Neural progenitor cell (in vitro differentiated cells): ENCODE data around the gene TMEM217. TPM values are rescaled to one million over a fixed set of nuclear protein-coding genes. Genes with fewer than 3 reads are reported as not detected.

Experiments
- DNase-seq: peaks from one replicate; pipeline ENCODE4 v3.0.0-alpha.2; 2016; ENCODE audit warnings: low spot score
- H2AFZ ChIP-seq: fragments of 200-600 bp; sonication (generic); replicated peaks from 2 replicates; pipeline ENCODE4 v1.6.1; 2016; ENCODE audit warnings: antibody characterized with exemption
- H3F3A ChIP-seq: fragments of 200-600 bp; sonication (generic); 2 replicates; pipeline ENCODE4 v1.6.1; 2016; ENCODE audit warnings: antibody characterized with exemption, low read depth
- H3K27ac ChIP-seq: fragments of 200-600 bp; sonication (generic); 2 replicates; pipeline ENCODE4 v1.5.1; 2016; ENCODE audit warnings: mild to moderate bottlenecking
- H3K27me3 ChIP-seq: fragments of 200-600 bp; sonication (generic); 2 replicates; pipeline ENCODE4 v1.6.1; 2016; ENCODE audit warnings: mild to moderate bottlenecking, moderate library complexity
- H3K36me3 ChIP-seq: fragments of 200-600 bp; sonication (generic); 2 replicates; pipeline ENCODE4 v1.5.1; 2016
- H3K4me1 ChIP-seq: fragments of 200-600 bp; sonication (generic); 2 replicates; pipeline ENCODE4 v1.6.1; 2016; ENCODE audit warnings: mixed run types
- H3K4me2 ChIP-seq: fragments of 200-600 bp; sonication (generic); 2 replicates; pipeline ENCODE4 v1.6.1; 2016
- H3K4me3 ChIP-seq: fragments of 200-600 bp; sonication (generic); 2 replicates; pipeline ENCODE4 v1.5.1; 2016
- H3K79me2 ChIP-seq: fragments of 200-600 bp; sonication (generic); 2 replicates; pipeline ENCODE4 v1.6.1; 2016; ENCODE audit warnings: low read depth
- H3K9ac ChIP-seq: fragments of 200-600 bp; sonication (generic); 2 replicates; pipeline ENCODE4 v1.6.1; 2016
- H3K9me3 ChIP-seq: fragments of 200-600 bp; sonication (generic); 2 replicates; pipeline ENCODE4 v1.5.1; 2016; ENCODE audit warnings: low read depth
- H4K20me1 ChIP-seq: fragments of 200-600 bp; sonication (generic); 2 replicates; pipeline ENCODE4 v1.6.1; 2016; ENCODE audit warnings: low read depth
- H3K27ac Mint-ChIP-seq: 3 replicates; pipeline ENCODE4 v1.8.0; 2021; ENCODE audit warnings: mixed read lengths
- H3K27me3 Mint-ChIP-seq: 2 replicates; pipeline ENCODE4 v1.8.0; 2022; ENCODE audit warnings: low read depth, mild to moderate bottlenecking, inconsistent platforms, moderate library complexity, mixed read lengths; ENCODE audit not compliant: insufficient read depth
- H3K36me3 Mint-ChIP-seq: 3 replicates; pipeline ENCODE4 v1.8.0; 2021; ENCODE audit warnings: mixed read lengths
- H3K4me1 Mint-ChIP-seq: 3 replicates; pipeline ENCODE4 v1.8.0; 2021; ENCODE audit warnings: mixed read lengths
- H3K4me3 Mint-ChIP-seq: 3 replicates; pipeline ENCODE4 v1.8.0; 2021; ENCODE audit warnings: mild to moderate bottlenecking, moderate library complexity, mixed read lengths
- H3K9me3 Mint-ChIP-seq: 3 replicates; pipeline ENCODE4 v1.8.0; 2020; ENCODE audit warnings: mixed read lengths
- CTCF ChIP-seq: fragments of 200-600 bp; sonication (generic); IDR thresholded peaks from 2 replicates; pipeline ENCODE4 v1.5.1; 2017; ENCODE audit warnings: antibody characterized with exemption, mild to moderate bottlenecking
- EZH2 ChIP-seq: fragments of 200-600 bp; sonication (generic); IDR thresholded peaks from 2 replicates; pipeline ENCODE4 v1.6.1; 2017; ENCODE audit warnings: antibody characterized with exemption, mild to moderate bottlenecking, moderate library complexity
- EZH2phosphoT487 ChIP-seq: fragments of 200-600 bp; sonication (generic); IDR thresholded peaks from 2 replicates; pipeline ENCODE4 v1.6.1; 2017; ENCODE audit warnings: antibody characterized with exemption
- total RNA-seq: library from RNA; depleted of rRNA; stranded (reverse); fragments of >200 nt; gene quantifications from 2 replicates; pipeline ENCODE4 v1.2.3, GENCODE V29; 2015; ENCODE audit warnings: low replicate concordance

Gene TMEM217
- total RNA-seq, 1 donor from 2014 or later, result not detected

- Mint-ChIP-seq H3K36me3 (no peaks in the 10 kb centered on the region), H3K27me3 (peaks cover 10% of the 10 kb centered on the region), H3K4me1 (peaks cover 14% of the 10 kb centered on the region), H3K4me3 (peak overlapping the region; percentile 97), H3K9me3 (no peaks in the 10 kb centered on the region), H3K27ac (no peak overlapping the region)
- peaks cover 4% of the 10 kb centered on the region for H3K27me3 ChIP-seq
- TF ChIP-seq CTCF, result no peak
- no peak for TF ChIP-seq EZH2phosphoT487
- no peak for TF ChIP-seq EZH2
- peak overlapping the region; percentile 28 for H3K4me2 ChIP-seq
- H3K36me3 ChIP-seq, result no peaks in the 10 kb centered on the region
- H4K20me1 ChIP-seq, result peaks cover 5% of the 10 kb centered on the region
- peaks cover 39% of the 10 kb centered on the region for H3K79me2 ChIP-seq
- H3K9me3 ChIP-seq, result no peaks in the 10 kb centered on the region
- H3K27ac ChIP-seq, result no peak overlapping the region
- H3K4me1 ChIP-seq, result no peaks in the 10 kb centered on the region
- H3K4me3 ChIP-seq, result peak overlapping the region; percentile 68
- H3K9ac ChIP-seq, result no peak overlapping the region
- no peak for DNase-seq
- H3F3A ChIP-seq, result peaks cover 13% of the 10 kb centered on the region
- H2AFZ ChIP-seq, result peak overlapping the region; percentile 38
Observed at GRCh38 chr6:37257320-37257633, 667 bp downstream of the TMEM217 start.

GRCh38 chr6:37256692-37257319, 1.1 kb downstream of the TMEM217 start:
- H3K27me3 ChIP-seq, result peaks cover 4% of the 10 kb centered on the region
- Mint-ChIP-seq H3K4me1 (peaks cover 14% of the 10 kb centered on the region), H3K4me3 (peak overlapping the region; percentile 97), H3K27me3 (peaks cover 8% of the 10 kb centered on the region), H3K36me3 (no peaks in the 10 kb centered on the region), H3K27ac (no peak overlapping the region), H3K9me3 (no peaks in the 10 kb centered on the region)
- peak; percentile 11 for DNase-seq
- H3K27ac ChIP-seq, result no peak overlapping the region
- H3K9ac ChIP-seq, result no peak overlapping the region
- H2AFZ ChIP-seq, result peak overlapping the region; percentile 38
- no peaks in the 10 kb centered on the region for H3K36me3 ChIP-seq
- peak overlapping the region; percentile 68 for H3K4me3 ChIP-seq
- peak overlapping the region; percentile 28 for H3K4me2 ChIP-seq
- no peaks in the 10 kb centered on the region for H3K4me1 ChIP-seq
- no peaks in the 10 kb centered on the region for H3K9me3 ChIP-seq
- TF ChIP-seq EZH2, result no peak
- TF ChIP-seq CTCF, result no peak
- no peak for TF ChIP-seq EZH2phosphoT487
- H4K20me1 ChIP-seq, result peaks cover 3% of the 10 kb centered on the region
- peaks cover 13% of the 10 kb centered on the region for H3F3A ChIP-seq
- H3K79me2 ChIP-seq, result peaks cover 36% of the 10 kb centered on the region

- Histone ChIP-seq H3K27ac (no peak overlapping the region), H3K79me2 (peaks cover 18% of the 10 kb centered on the region), H4K20me1 (no peaks in the 10 kb centered on the region), H3K36me3 (no peaks in the 10 kb centered on the region), H3K4me3 (no peak overlapping the region), H2AFZ (no peak overlapping the region), H3F3A (peaks cover 13% of the 10 kb centered on the region), H3K27me3 (peaks cover 4% of the 10 kb centered on the region), H3K9ac (no peak overlapping the region), H3K4me1 (no peaks in the 10 kb centered on the region), H3K4me2 (no peak overlapping the region), H3K9me3 (no peaks in the 10 kb centered on the region)
- Mint-ChIP-seq H3K27me3 (peaks cover 5% of the 10 kb centered on the region), H3K4me3 (no peak overlapping the region), H3K9me3 (no peaks in the 10 kb centered on the region), H3K27ac (no peak overlapping the region), H3K36me3 (no peaks in the 10 kb centered on the region), H3K4me1 (peaks cover 14% of the 10 kb centered on the region)
- peak; percentile 10 for DNase-seq
- TF ChIP-seq EZH2 (no peak), CTCF (no peak), EZH2phosphoT487 (no peak)
Observed at GRCh38 chr6:37254881-37255280, 3.1 kb downstream of the TMEM217 start.
